GM21423 (cell line): ENCODE data around the gene PEF1.

Source experiments
- ATAC-seq: cut with Tn5 transposase; IDR thresholded peaks from one replicate; pipeline ENCODE4 v1.9.1; 2021; ENCODE audit warnings: mild to moderate bottlenecking, moderate library complexity; ENCODE audit not compliant: unreplicated experiment

Gene PEF1

DNA sequence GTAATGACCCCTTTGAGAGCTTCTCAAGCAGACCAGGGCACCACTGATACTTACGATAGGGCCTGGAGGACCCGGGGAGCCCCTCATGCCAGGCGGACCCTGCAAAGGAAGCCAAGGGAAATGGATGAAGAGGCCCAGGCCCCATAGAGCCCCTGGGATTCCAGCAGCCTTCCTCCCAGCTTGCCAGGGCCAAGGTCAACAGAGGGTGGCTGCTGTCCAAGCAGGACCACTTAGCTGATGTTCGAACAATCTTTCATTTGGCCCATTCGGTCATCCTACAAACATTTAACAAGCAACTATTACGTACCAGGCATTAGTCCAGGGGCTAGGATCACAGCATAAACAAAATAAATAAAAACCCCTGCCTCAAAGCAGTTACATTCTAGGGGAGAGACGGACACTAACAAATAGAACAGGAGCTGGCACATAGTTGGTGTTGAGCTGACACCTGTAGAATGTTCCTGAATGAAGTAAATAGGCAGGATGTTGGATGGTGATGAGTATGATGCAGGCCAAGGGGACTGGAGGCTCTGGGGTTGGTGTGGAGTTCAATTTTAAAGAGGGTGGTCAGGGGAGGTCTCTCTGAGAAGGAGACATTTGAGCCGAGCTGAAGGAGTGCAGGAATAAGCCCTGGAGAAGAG is 27.0 kb upstream of the PEF1 start:
- ATAC-seq: no peak

DNA sequence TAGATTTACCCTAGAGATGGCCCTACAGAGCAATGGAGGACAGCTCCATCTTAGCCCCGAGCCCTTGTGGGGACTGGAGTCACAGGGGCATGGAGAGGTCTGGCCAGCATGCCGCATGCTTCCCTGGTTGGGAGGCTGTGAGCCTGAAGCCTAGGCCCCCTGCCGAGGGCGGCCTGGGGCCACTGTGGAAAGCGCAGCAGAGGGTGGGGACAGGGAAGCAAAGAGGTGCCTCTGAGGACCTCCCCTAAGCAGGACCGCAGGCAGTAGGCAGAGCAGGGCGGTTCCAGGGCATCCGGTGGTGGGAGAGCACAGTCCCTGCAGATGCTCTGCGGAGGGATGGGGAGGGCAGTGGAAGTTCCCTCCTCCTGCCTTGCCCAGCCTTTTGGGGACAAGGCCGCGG is 26.5 kb upstream of the PEF1 start:
- ATAC-seq: no peak

DNA sequence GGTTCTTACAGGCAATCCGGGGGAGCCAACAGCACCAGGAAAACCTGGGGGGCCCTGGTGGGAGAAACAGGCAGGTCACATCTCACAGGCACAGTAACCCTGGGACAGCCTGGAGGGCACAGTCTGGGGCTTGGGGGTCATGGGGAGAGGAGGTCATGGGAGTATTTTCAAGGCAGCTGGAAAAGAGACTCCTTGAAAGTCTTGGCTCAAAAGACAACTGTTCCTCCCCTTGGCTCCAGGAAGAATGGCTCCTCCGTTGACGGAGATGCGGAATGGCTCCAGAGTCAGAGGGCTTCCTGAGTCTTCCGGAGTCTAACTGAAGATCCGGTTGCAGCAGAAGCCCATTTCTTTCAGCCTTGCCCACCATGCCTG is 25.9 kb upstream of the PEF1 start:
- ATAC-seq: no peak

DNA sequence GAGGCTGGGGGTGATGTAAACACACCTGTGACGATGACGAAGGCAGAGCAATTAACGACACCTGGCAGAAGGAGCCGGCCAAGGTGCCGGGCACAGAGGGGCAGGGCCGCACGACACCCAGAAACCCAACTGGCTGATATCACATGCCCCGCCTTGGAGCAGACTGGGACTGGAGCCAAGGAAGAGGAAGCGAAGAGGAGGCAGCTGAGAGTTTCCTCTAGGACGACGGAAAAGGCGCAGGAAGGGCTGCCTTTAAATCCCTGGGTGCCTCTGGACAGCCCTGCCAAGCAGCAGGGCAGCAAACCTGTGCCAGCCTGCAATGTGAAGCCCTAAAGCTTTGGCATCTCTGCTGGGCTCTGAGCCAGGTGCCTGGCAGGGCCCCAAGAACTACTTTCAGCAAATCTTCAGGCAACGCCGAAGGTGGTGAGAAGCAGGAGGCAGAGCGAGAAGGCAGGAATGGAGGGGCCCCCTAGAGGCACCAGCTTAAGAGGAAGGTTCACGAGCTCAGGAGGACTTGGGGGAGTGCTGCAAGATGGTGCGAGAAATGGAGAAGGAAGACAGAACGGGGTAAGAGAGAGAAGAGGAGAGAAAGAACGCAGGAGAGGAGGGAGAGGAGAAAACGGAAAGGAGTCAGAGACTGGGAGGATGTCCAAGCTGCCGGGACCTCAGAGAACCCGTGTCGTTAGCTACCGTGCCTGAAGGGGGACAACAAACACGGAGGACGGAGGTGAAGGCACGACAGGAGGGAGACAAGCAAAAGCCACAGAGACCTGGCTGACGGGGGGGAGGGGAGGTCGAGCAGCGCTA is 25.3 kb upstream of the PEF1 start:
- no peak for ATAC-seq

DNA sequence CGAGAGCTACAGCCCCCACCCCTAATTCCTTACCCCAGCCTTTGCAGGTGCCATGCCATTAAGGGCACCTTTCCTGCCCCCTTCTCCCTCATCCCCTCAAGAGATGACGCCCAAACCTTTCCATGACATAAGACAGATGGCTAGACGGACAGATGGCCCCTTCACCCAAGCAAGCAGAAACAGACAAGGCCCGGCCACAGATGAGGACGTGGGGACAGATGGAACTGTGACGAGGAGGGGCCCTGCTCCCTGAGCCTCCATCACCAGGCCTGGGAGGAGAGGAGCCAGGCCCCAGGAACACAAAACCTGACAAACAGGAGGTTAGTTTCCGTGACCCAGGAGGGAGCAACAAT is 24.7 kb upstream of the PEF1 start:
- ATAC-seq: no peak

DNA sequence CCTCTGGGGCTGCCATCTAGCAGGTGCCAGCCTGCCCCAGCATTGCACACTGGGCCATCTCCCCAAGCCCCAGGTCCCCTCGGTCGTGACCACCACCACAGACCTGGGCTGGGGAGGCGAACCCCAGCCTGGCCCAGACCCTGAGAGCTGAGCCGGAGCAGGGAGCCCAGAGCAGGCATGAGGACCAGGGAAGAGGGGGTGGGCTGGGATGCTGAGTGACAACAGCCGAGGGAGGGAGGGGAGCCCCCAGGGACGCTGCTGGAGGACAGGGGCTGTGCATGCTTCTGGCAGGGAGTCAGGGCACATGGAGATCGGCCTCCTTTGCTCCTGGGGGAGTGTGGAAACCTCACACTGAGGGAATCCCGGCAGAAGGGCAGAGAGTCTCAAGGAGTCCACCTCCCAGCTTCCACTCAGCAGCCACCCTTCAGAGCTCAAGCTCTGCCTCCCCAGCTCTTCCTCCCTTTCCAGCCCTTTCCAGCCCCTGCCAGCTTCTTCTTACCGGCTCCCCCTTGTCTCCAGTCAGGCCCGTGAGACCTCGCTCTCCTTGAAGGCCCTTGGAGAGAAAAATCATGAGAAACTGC is 23.7 kb upstream of the PEF1 start:
- no peak for ATAC-seq

DNA sequence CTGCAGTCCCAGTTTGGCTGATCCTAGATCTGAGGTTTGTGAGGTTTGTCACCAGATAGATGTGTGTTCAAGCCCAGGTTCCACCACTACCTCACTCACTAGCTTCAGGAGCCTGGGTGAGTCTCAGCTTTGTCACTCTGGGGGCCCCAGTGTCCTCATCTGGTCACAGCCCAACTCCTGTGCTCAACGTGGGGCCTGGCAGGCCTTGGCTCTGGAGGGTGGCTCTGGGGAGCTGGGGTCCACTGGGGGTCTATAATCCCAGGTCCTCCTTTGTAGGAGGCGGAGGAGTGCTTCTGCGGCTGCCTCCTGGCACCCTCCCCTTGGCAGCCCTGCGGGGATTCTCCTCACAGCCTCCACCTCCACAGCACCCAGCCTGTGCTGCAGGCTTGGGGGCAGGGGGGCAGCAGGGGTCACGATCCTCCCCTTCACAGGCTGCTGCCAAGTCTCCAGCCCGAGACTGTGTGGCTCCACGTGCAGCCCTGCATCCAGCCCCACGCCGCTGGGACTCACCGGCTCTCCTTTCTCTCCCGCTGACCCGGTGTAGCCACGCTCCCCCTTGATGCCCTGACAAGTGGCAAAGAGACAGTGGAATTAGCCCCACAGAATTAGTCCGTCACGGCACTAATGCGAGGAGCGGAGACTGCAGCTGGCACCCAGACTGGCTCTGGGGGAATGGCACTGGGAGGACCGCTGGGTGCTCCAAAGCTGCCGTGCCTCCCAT is 22.5 kb upstream of the PEF1 start:
- ATAC-seq: no peak

DNA sequence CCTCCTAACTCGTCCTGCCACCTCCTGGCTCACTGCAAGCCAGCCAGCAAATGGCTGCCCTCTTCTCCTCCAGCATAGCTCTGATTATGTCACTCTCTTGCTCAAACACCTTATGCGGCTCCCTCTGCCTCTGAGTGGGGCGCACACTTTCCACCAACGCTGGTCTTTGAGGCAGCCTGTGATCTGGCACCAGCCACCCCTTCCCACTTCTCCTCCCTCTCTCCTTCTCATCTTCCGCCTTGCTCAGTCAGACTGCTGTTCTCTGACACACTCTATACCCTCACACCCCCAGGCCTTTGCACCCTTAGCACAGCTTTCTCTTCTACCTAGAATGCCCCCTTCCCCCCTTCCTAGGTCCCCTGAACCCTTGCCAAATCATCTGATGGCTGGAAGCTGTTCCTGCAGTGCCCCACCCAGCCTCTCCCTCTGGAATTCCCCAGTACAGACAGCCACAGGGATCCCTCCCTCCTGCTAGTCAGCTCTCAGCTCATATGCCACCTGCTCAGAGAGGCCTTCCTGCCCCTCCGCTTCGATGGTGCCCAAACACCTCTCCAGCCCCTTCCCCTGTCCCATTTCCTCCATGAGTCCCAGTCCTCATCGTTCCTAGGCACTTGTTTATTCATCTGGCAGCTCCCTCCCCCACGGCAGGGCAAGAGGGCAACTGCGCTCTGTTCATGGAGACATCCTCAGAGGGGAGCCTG is 21.7 kb upstream of the PEF1 start:
- ATAC-seq: no peak

DNA sequence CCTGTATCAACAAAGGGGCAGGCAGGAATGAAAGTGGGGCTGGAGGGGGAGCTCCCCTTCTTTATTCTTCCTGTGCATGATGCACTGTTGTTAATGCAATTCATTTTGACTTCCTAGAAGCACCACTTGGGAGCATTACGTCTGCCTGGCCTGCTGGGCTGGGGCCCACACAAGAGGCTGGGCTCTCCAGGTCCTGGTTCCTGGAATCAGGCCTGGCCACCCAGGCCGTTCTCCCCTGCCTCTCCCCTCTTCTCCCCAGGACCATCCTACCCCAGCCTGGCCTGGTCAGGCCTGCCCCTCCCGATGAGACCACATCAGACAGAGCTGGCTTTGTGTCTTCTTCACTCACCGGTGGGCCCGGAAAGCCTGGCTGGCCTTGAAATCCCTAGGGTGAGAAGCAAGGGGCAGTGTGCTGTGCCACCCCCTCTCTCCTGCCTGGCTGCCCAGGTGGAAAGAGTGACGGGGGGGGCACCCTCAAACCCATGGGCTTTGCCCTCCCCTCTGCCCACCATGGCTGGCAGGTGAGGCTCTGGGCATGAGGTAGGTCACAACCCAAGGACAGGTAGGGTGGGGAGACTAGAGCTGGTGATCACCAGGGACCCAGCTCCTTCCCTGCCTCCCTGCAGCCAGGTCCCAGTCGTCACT is 20.7 kb upstream of the PEF1 start:
- no peak for ATAC-seq

DNA sequence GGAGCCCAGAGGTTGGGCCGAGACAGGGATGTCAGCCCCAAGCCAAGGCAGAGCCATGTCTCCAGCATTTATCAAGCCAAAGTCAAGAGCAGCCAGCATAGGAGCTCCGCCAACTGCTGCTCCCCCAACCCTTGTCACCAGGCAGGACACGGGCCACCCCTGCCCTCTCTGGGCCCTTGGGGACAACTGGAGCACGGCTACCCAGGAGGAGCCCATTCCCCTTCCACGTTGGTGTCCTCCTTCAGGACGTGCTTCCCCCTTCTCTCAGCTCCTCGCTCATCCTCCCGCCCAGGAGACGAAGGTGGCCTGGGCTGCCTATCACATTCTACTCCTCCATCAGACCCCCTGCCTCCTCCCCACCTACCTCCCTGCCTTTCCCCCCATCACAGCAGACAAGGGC is 19.9 kb upstream of the PEF1 start:
- ATAC-seq: no peak

DNA sequence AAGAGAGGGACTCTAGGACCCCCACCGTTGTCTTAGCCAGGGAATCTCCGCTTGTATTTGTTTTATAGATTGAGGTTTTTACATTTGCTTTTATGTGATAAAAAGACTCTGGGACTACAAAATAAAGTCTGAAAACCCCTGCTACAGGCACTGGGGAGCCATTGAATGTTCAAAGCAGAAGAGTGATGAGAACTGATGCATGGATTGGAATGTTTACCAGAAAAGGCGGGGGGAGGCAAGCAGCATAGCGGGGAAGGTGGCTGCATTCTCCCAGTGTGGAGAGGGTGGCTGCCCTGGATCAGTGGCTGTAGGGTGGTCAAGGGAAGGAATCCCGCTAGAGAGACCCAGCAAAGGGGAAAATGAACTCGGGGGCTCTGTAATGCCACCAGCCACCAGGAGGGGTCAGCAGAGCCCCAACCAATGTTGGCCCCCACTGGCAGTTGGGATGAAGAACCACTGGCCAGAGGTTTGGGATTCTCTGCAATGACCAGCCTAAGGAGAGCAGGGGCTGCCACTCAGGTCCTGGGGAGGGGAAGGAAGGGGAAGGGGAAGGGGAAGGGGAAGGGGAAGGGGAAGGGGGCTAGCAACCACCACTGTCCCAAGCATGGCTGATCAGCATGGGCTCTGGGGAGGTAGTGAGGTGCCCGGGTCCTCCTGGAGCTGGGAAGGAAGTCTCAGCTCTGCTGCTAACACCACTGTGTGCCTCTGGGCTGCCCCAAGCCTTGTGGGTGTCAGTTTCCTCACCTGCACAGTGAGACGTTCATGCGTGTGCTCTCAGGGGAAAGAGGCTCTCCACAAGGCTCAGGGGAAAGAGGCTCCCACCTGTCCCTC is 19.2 kb upstream of the PEF1 start:
- no peak for ATAC-seq

DNA sequence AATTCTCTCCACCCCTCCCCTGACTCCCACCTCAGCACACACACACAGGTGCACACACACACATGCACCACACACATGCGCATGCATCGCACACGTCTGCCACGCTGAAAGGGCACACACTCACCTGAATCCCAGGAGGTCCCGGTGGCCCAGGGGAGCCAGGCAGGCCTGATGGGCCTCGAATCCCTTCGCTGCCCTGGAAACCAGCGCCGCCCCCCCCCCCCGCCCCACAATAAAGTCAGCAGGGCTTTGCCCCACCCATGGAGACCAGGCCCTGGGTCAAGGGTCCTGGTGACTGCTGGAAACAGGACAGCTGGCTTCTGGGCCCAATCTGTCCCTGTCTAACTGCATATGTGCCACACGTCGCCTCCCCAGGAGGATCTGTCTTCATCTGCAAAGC is 17.8 kb upstream of the PEF1 start:
- ATAC-seq: no peak

DNA sequence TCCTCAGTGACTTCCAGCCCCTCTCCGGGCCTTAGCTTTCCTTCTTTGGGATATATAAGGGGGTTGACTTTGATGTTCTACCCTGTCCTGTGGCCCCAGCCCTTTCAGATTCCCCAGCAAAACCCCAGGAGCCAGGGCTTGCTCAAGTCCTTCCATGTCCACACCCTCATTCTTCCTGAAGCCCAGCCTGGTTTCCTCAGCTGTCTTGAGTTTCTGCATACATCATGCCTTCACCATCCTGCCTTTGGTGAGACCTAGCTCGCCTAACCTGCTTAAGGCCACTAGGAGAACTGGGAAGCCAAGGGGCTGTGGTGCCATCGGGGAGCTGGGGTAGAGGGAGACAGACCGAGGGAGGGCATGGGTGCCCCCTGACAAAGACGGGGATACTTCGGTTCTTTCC is 17.2 kb upstream of the PEF1 start:
- ATAC-seq: no peak

DNA sequence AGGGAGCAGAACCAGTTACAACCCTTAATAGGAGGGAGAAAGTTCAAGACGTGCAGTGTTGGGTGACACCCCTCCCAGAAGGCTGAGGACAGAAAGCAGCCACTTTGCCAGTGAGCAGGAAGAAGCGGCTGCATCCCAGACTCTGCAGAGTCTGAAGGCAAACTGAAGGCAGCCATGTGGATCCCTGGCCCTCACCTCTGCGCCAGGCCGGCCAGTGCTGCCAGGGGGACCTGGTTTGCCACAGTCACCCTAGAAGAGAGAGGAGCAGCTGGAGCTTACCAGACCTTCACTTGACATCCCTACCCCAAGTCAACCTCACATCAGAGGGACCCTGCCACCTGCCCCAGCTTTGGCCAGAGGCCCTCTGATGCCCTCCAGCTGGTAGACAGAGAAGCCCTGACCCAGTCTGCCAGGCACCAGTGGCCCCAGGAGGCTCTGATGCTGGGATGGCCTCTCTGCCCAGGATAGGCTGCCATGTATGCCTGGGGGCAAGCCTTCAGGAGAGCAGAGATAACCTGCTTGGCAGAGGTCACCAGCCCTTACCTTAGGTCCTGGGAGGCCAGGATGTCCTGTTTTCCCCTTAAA is 16.3 kb upstream of the PEF1 start:
- ATAC-seq: no peak

DNA sequence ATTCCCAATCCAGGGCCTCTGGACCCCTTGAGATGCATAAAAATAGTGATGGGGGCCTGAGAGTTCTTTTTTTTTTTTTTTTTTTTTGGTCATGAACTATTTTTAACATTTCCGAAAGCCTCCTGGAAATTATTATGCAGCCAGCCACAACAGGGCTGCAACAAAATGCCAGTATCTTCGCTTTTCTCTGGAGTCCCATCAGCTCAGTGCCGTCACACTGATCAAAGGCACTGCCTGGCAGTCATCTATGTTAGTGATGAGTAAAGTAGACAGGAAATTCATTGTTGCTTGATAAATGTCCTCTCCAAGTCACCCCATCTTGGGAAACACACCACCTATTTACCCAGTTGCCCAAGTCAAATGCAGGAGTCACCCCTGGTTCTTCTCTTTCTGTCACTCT is 15.2 kb upstream of the PEF1 start:
- no peak for ATAC-seq

DNA sequence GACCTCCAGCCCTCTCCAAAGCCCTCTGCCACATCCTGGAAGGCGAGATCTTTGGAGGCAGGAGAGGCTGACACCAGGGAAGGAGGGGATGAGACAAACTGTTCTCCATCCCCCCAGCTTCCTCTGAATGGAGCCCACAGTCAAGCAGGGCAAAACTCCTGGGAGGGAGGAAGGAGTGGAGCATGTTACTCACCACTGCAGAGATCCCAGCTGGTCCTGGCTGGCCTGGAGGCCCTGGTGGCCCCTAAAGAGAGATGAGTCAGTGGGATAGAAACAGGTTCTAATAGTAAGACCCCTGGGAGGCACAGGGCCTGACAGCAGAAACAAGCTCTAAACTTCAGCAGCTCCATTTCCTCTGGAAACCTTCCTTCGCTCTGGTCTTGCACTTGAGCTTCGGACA is 14.0 kb upstream of the PEF1 start:
- ATAC-seq: no peak

DNA sequence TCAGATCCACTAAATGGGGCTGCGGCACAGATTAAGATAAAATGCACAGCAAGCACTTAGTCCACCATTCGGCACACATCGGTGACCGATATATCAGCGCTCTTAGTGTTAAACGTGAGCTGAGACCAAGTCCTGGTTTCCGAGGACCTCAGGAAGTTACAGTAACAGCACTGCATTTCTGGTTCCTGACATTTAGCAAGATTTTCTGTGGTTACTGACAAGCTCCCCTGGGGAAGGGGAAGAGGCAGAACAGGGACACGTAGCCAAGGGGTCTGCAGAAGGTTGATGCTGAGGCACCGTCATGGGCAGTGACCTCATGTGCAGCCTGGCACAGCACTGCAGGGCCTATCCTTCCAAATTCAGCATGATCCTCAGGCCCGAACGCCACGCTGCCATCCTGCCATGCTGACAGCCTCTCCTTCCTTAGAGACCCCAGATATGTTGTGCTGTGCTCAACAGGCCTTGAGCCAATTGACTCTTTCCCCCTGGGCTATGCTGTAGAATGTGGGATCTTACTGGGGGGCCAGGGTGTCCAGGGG is 13.4 kb upstream of the PEF1 start:
- no peak for ATAC-seq

DNA sequence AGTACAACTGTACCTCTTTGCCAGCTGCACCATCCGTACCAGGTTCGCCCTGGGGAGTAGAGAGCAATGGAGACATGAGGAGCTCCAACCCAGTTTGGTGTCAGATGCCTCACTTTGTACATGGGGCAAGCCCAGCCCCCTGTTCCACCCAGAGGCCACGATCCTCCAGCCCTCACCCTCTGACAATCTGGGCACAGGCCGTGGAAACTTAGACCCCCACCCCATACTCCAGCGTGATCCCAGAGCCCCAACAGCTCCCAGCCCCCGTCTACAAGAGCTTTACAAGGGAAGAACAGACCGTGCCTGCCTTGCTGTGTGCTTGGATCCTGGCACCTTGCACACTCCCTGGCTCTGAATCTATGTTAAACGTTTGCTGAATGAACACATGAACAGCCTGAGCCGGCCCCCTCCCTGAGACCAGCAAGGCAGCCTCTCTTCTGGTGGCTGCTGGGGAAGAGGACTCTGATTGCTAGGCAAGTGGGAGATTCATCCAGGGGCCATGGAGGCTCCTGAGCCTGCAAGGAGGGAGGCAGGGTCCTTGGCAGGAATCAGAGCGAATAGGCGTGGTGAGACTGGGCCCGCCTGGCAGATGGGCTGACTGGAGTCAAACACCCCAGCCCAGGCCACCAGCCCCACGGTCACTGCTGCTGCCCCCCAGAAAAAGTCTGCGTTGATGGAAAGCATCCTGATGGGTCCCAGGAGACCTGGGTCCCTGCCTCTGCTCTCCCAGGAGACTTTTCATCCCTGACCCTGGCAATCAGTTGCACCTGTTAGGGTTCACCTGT is 12.5 kb upstream of the PEF1 start:
- ATAC-seq: no peak

DNA sequence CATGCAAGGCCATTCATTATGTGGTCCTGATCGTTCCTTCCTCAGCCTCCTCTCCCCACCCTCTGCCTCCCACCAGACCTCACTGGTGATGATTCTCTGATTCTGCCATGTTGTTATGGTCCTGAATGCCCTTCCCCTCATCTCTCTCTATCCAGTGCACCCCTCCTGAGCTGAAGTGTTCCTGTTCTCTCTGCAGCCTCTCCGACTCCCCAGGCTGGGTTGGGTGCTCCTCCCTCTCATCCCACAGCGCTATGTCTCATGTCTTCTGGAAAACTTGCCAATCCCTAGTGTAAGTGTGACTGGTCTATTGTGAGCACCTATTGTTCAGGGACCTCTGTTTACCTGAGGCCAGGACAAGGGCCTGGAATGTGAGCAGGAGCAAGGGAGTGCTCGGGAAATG is 11.1 kb upstream of the PEF1 start:
- ATAC-seq: no peak
